GM12892 (cell line): Measurements from ENCODE around the gene CRYZL1.

Source experiments
- DNase-seq: peaks from one replicate; pipeline ENCODE4 v3.0.0; 2011; ENCODE audit not compliant: insufficient read length
- FAIRE-seq: peaks from 2 replicates; lab custom pipeline; 2011; peaks lifted over from hg19 to GRCh38; lab: Jason Lieb, UNC
- POLR2A ChIP-seq: IDR thresholded peaks from 2 replicates; pipeline ENCODE4 v1.6.1; 2011; ENCODE audit warnings: low read depth, low read length, control low read depth
- POLR2AphosphoS5 ChIP-seq: IDR thresholded peaks from 2 replicates; pipeline ENCODE4 v1.6.1; 2011; ENCODE audit warnings: low read depth, low read length, control low read depth
- TAF1 ChIP-seq: IDR thresholded peaks from 2 replicates; pipeline ENCODE4 v1.6.1; 2011; ENCODE audit warnings: low read depth, mild to moderate bottlenecking, control low read depth, low read length, borderline replicate concordance

The CRYZL1 gene

DNA sequence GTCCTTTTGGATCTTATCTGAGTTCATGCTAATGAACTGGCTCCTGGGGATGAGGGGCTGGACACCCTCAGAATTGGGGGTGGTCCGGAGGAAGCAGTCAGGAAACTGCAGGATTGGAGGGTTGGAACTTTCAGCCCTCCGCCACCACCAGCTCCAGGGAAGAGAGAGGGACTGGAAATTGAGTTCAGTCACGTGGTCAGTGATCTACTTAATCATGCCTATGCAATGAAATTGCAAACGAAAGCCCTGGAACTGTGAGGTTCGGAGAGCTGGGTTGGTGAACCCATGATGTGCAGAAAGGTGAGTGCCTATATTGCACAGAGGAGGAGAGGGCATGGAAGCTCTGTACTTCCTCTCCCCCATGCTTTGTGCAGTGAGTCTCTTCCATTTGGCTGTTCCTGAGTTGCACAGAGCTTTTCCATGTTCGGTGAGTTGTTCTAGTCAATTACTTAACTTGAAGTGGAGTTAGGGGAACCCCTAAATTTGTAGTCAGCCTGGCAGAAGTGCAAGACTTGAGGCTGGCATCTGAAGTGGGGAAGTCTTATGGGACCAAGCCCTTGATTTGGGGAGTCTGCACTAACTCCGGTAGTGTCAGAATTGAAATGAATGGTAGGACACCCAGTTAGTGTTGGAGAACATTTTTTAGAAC lies 17.5 kb upstream of the CRYZL1 start:
- FAIRE-seq (no peak), DNase-seq (no peak)
- TF ChIP-seq TAF1 (no peak), POLR2AphosphoS5 (no peak), POLR2A (no peak)

DNA sequence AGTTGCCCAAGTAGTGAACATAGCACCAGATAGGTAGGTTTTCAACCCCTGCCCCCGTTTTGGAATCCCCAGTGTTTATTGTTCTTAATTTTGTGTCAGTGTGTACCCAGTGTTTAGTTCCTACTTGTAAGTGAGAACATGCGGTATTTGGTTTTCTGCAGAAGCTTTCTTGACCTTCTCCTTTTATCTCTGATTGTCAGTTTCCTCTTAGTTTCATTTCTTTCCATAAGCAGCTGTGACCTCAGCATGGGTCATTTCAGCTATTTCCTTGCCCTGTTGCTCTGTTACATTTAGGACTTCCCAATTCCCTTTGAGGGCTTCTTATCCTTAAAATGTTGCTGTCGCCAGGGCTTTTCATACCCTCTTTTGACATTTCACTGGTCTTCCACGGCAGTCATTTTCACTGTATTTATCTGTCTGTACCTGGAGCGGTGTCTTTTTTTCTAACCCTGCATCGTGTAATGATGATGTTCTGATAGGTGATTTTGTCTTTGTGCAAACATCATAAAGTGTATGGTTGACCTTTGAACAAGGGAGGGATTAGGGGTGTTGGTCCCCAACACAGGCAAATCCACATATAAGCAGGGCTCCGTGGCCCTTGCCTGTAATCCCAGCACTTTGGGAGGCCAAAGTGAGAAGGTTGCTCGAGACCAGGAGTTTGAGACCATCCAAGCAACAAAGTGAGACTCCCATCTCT lies 15.7 kb upstream of the CRYZL1 start:
- DNase-seq (no peak), FAIRE-seq (no peak)
- no peak for TF ChIP-seq POLR2AphosphoS5
- no peak for TF ChIP-seq TAF1
- TF ChIP-seq POLR2A, result no peak

DNA sequence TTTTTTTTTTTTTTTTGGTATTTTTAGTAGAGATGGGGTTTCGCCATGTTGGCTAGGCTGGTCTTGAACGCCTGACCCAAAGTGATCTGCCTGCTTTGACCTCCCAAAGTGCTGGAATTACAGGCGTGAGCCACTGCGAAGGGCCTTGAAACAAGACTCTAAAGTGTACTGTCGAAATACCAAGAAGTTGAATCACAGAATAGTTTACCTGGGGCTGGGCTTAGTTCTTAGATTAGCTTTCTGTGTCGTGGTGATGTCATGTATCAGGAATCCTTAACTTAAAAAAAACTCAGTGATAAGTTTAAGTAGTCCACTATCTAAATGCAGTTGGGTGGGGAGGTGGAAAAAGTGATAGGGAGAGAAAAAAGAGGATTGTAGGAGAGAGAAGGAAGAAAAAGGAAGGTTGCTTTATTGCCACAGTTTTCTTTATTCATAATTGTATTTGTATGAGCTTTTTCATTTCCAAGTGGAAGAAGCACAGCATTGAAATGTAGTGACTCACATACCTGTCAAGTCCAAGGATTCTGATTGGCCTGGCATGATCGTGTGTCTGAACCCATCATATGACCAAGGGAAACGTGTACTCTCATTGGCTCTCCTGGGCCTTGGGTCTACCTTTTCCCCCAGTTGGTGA lies 14.2 kb upstream of the CRYZL1 start:
- no peak for TF ChIP-seq POLR2A
- TF ChIP-seq POLR2AphosphoS5, result no peak
- no peak for TF ChIP-seq TAF1
- FAIRE-seq (no peak), DNase-seq (no peak)

DNA sequence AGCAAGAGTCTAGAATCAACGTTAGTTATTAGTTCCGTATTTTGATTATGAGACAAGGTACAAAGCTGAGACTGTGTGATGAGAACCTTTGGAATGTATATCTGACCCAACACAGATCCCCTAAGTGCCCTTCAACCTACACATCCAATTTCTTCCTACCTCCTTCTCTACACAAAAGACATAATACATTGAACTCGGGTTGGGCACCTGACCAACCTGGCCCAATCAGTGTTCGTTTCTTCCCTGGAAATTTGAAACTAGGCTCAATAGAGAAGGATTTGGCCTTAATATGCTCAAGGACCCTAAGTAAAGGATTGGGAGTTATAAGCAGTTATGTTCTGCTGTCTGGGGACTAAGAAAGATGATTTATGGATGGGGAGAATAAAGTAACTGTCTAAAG lies 12.9 kb upstream of the CRYZL1 start:
- no peak for FAIRE-seq

DNA sequence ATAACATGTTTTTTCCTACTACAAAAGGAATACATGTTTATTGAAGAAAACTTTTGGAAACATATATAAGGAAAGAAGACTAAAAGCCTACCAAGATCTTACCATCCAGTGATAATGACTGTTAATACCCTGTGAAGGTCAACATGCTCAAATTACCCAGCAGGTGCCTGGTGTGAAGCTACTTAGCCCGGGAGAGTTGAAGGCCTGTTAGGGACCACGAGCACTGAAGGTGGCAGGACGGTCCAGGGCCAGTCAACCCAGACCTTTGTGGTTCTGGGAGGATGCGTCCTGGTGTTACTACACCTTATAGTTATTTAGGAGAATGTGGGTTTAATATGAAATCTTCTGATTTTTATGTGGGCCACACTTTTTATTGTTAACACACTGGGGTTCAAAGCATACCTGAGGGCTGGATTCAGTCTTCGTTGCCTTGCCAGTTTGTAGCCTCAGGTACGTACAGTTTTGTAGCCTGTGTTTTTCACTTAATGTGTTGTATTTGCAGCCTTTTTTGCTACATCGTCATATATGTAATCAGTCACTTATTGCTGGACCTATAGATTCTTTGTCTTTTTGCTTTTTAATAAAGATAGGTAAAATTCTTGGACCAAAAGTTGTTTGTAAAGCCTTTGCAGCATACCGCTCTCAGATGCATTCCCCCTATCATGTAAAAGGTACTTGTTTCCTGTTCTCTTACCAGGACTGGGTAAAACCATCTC lies 10.6 kb upstream of the CRYZL1 start:
- FAIRE-seq (no peak), DNase-seq (no peak)
- TF ChIP-seq POLR2AphosphoS5, result no peak
- TF ChIP-seq TAF1, result no peak
- TF ChIP-seq POLR2A, result no peak

More for the DNA sequence above, 12.9 kb upstream of the CRYZL1 start:
- TF ChIP-seq POLR2AphosphoS5, result no peak
- no peak for TF ChIP-seq TAF1
- TF ChIP-seq POLR2A, result no peak
- DNase-seq, result no peak

DNA sequence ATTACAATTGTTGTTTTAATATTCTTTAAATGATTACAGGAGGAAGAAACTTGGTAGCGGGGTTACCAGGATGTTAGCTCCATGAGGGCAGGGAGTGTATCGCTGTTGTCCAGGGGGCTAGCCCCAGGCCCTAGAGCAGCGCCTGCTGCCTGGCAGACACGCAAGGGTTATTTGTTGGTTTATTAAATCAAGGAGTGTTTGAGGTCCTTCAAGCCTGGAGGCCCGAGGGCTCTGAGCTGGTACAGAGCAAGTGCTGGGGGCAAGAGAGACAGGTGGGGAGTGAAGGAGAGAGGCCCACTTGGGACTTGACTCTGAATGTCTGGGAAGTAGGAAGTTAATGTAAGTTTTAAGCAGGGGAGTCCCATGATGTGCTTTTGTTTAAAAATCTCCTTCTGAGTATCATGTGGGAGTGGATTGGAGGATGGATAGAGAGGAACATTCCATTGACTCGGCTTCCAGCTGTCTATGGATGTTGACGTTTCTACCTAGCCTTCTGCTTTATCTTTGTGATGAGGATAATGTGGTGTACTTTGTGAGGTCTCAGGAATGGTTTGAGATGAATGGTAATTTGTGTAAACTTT lies 9.5 kb upstream of the CRYZL1 start:
- TF ChIP-seq POLR2AphosphoS5, result no peak
- TF ChIP-seq POLR2A, result no peak
- TF ChIP-seq TAF1, result no peak
- DNase-seq (no peak), FAIRE-seq (no peak)

DNA sequence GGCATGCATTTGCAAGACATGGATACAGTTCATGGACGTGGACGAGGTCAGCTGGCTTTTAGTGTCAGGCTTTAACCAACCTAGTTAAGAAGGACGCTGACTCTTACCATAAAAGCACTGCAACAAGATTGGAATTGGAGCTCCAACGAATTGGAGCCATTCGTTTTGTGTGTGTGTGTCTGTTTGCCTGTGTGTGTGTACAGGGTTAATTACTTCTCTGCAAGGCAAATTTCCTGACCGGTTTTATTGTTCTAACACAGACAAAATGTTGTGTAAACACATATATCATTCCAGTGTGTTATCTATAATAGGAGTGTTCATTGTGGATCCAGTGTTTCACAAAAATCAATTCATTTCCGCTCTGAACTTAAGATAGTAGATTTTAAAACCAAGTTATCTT lies 8.7 kb upstream of the CRYZL1 start:
- TF ChIP-seq POLR2AphosphoS5 (no peak), POLR2A (no peak), TAF1 (no peak)
- FAIRE-seq (no peak), DNase-seq (no peak)

GRCh38 chr21:33648555-33648954 lies 7.0 kb upstream of the CRYZL1 start:
- FAIRE-seq (no peak), DNase-seq (no peak)
- TF ChIP-seq POLR2A, result no peak
- no peak for TF ChIP-seq TAF1
- no peak for TF ChIP-seq POLR2AphosphoS5

GRCh38 chr21:33647587-33647986 lies 6.0 kb upstream of the CRYZL1 start:
- TF ChIP-seq POLR2A (no peak), POLR2AphosphoS5 (no peak), TAF1 (no peak)
- no peak for DNase-seq
- no peak for FAIRE-seq

DNA sequence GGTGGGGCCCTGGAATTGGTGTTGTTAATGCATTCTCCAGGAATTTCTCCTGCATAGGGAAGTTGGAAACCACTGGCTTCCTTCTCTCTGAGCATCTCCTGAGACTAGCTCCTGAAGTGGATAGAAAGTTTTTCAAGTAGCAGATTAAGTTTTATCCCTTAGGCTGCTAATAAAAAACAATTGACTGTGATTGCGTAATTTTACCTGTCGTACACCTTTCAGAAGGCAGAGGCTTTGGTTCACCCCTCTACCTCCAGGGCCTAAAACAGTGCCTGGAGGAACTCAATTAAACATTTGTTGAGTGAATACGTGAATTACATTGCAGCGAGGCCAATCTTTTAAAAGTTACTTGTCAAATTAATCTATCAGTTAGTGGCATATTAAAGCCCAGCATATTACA lies 4.2 kb upstream of the CRYZL1 start:
- no peak for TF ChIP-seq POLR2A
- TF ChIP-seq TAF1, result no peak
- no peak for TF ChIP-seq POLR2AphosphoS5
- DNase-seq, result no peak
- no peak for FAIRE-seq

GRCh38 chr21:33644383-33645074 lies 3.0 kb upstream of the CRYZL1 start:
- no peak for DNase-seq
- no peak for FAIRE-seq
- TF ChIP-seq POLR2A, result no peak
- no peak for TF ChIP-seq TAF1
- TF ChIP-seq POLR2AphosphoS5, result no peak
